SH-SY5Y (cell line): ENCODE measurements around the gene CACHD1.

Source experiments
- GATA2 ChIP-seq: IDR thresholded peaks from 2 replicates; pipeline ENCODE4 v1.6.1; 2011; ENCODE audit warnings: mild to moderate bottlenecking, low read depth, low read length
- GATA3 ChIP-seq: IDR thresholded peaks from 2 replicates; pipeline ENCODE4 v1.6.1; 2011; ENCODE audit warnings: low read depth, mild to moderate bottlenecking, low read length, moderate library complexity

GRCh38 chr1:64522740-64523139 lies 52.8 kb downstream of the CACHD1 start:
- TF ChIP-seq GATA3 (no peak), GATA2 (no peak)
